Gastroesophageal sphincter (tissue), 4 donors: ENCODE data around the gene VSTM4. TPM values are rescaled to one million over a fixed set of nuclear protein-coding genes. Genes with fewer than 3 reads are reported as not detected.

ENCODE experiments used
- ATAC-seq: fragments of 150-250 bp; one replicate; pipeline ENCODE4 v1.9.1; 2016; ENCODE audit warnings: mild to moderate bottlenecking, moderate library complexity
- H3K27ac ChIP-seq, 4 donors: fragments of 200-600 bp; sonication (generic) in 3 of 4; 1 replicate in 3 of 4; 2 replicates in 1 of 4; pipeline ENCODE4 v1.5.1; 2016 to 2019
- H3K27me3 ChIP-seq: fragments of 200-600 bp; sonication (generic); one replicate; pipeline ENCODE4 v1.5.1; 2019
- H3K36me3 ChIP-seq, 2 donors: fragments of 200-600 bp; sonication (generic); one replicate each; pipeline ENCODE4 v1.5.1; 2019; ENCODE audit warnings: control low read depth in 1 of 2
- H3K4me1 ChIP-seq, 3 donors: fragments of 200-600 bp; sonication (generic); 1 replicate in 2 of 3; 2 replicates in 1 of 3; pipeline ENCODE4 v1.5.1; 2016 to 2019; ENCODE audit warnings: control low read depth in 2 of 3
- H3K4me3 ChIP-seq, 2 donors: fragments of 200-600 bp; sonication (generic); one replicate each; pipeline ENCODE4 v1.5.1; 2019; ENCODE audit warnings: mild to moderate bottlenecking in 1 of 2, moderate library complexity in 1 of 2
- H3K9me3 ChIP-seq, 3 donors: fragments of 200-600 bp; sonication (generic); one replicate each; pipeline ENCODE4 v1.5.1; 2017 to 2019; ENCODE audit warnings: control low read depth in 2 of 3
- CTCF ChIP-seq, 4 experiments: fragments of 200-600 bp in 2 of 4; fragments of 450-650 bp in 2 of 4; sonication (generic) in 1 of 4; IDR thresholded peaks; one replicate each; pipeline ENCODE4 v1.5.1; 2017 to 2019; ENCODE audit warnings: antibody characterized with exemption in 4 of 4, mild to moderate bottlenecking in 2 of 4, moderate library complexity in 2 of 4
- EP300 ChIP-seq: sonication (generic); formaldehyde crosslinking; IDR thresholded peaks from one replicate; pipeline ENCODE4 v1.6.1; 2017; ENCODE audit warnings: antibody characterized with exemption, mild to moderate bottlenecking
- POLR2A ChIP-seq, 2 donors: fragments of 450-650 bp; IDR thresholded peaks; one replicate each; pipeline ENCODE4 v1.6.1; 2017; ENCODE audit warnings: antibody characterized with exemption in 2 of 2, mild to moderate bottlenecking in 2 of 2, moderate library complexity in 1 of 2
- POLR2AphosphoS5 ChIP-seq: sonication (generic); formaldehyde crosslinking; IDR thresholded peaks from one replicate; pipeline ENCODE4 v1.6.1; 2017; ENCODE audit warnings: antibody characterized with exemption
- WGBS, 2 donors: methylation state at CpG; one replicate each; pipeline ENCODE4 v1.1.5; 2018; ENCODE audit warnings: low coverage in 1 of 2; 5-methylcytosine and 5-hydroxymethylcytosine counted together
- total RNA-seq, 4 donors: library from RNA; depleted of rRNA; stranded (reverse); fragments of >200 nt; gene quantifications; one replicate each; pipeline ENCODE4 v1.1.0, GENCODE V29; 2016

Gene VSTM4
- total RNA-seq, 4 donors from 2014 or later: 11.4 to 25.1 (median 21.9) TPM

GRCh38 chr10:49057231-49057880 lies 58.0 kb downstream of the VSTM4 start:
- no peak overlapping the region for H3K27ac ChIP-seq

GRCh38 chr10:49056356-49056755 lies 59.0 kb downstream of the VSTM4 start:
- Histone ChIP-seq H3K27ac (no peak overlapping the region), H3K4me3 (no peak overlapping the region), H3K4me1 (peaks cover 0 to 23% (median 3%) of the 10 kb centered on the region in 3 donors), H3K36me3 (peaks cover 0 to 15% of the 10 kb centered on the region in 2 donors), H3K9me3 (peaks cover 0 to 6% (median 0%) of the 10 kb centered on the region in 3 donors), H3K27me3 (no peaks in the 10 kb centered on the region)
- peak; percentile 47 for ATAC-seq
- no CpG with 5 or more reads among the region's 1 CpG for WGBS, 2 donors
- TF ChIP-seq EP300: no peak
- TF ChIP-seq CTCF (IDR thresholded peaks at IDR 0.05): no peak
- no peak for TF ChIP-seq POLR2AphosphoS5
- TF ChIP-seq POLR2A (IDR thresholded peaks at IDR 0.05): no peak

More at GRCh38 chr10:49057231-49057880, 58.0 kb downstream of the VSTM4 start:
- 92 to 100% methylated on average over 1 to 2 of the region's 7 CpGs for WGBS, 2 donors
- Histone ChIP-seq H3K27me3 (no peaks in the 10 kb centered on the region), H3K9me3 (peaks cover 0 to 12% (median 0%) of the 10 kb centered on the region in 3 donors), H3K4me1 (peaks cover 0 to 23% (median 3%) of the 10 kb centered on the region in 3 donors), H3K4me3 (no peak overlapping the region), H3K36me3 (peaks cover 0 to 15% of the 10 kb centered on the region in 2 donors)
- TF ChIP-seq EP300: no peak
- TF ChIP-seq POLR2AphosphoS5: no peak
- no peak for TF ChIP-seq POLR2A (IDR thresholded peaks at IDR 0.05)
- no peak for TF ChIP-seq CTCF (IDR thresholded peaks at IDR 0.05)
- no peak for ATAC-seq

GRCh38 chr10:49055221-49055849 lies 60.0 kb downstream of the VSTM4 start:
- no peak for ATAC-seq
- TF ChIP-seq CTCF (IDR thresholded peaks at IDR 0.05) (no peak), EP300 (no peak), POLR2AphosphoS5 (no peak), POLR2A (IDR thresholded peaks at IDR 0.05) (no peak)
- WGBS, 2 donors: 55 to 57% methylated on average over 1 to 4 of the region's 5 CpGs

GRCh38 chr10:49054753-49055152 lies 60.6 kb downstream of the VSTM4 start:
- Histone ChIP-seq H3K27ac (no peak overlapping the region), H3K4me3 (no peak overlapping the region), H3K27me3 (no peaks in the 10 kb centered on the region), H3K4me1 (peaks cover 0 to 23% (median 3%) of the 10 kb centered on the region in 3 donors), H3K36me3 (peaks cover 0 to 15% of the 10 kb centered on the region in 2 donors), H3K9me3 (no peaks in the 10 kb centered on the region)
- no peak for TF ChIP-seq POLR2AphosphoS5
- no peak for TF ChIP-seq EP300
- TF ChIP-seq POLR2A (IDR thresholded peaks at IDR 0.05): no peak
- no peak for TF ChIP-seq CTCF (IDR thresholded peaks at IDR 0.05)
- ATAC-seq: no peak
- 90% methylated on average over 5 of the region's 5 CpGs; no CpG with 5 or more reads in 1 of the 2 donors for WGBS, 2 donors

More at GRCh38 chr10:49055221-49055849, 60.0 kb downstream of the VSTM4 start:
- Histone ChIP-seq H3K36me3 (peaks cover 0 to 15% of the 10 kb centered on the region in 2 donors), H3K4me1 (peaks cover 0 to 23% (median 3%) of the 10 kb centered on the region in 3 donors), H3K4me3 (no peak overlapping the region), H3K27ac (no peak overlapping the region), H3K27me3 (no peaks in the 10 kb centered on the region), H3K9me3 (peaks cover 0 to 5% (median 0%) of the 10 kb centered on the region in 3 donors)
